ENCODE results near the gene RPL13. TPM values are rescaled to one million over a fixed set of nuclear protein-coding genes. Genes with fewer than 3 reads are reported as not detected.
A peak's percentile ranks its signal among the peaks of the same experiment; 100 is the strongest.

The RPL13 gene
- total RNA-seq, 1 donor from 2014 or later: 2,070 TPM

DNA sequence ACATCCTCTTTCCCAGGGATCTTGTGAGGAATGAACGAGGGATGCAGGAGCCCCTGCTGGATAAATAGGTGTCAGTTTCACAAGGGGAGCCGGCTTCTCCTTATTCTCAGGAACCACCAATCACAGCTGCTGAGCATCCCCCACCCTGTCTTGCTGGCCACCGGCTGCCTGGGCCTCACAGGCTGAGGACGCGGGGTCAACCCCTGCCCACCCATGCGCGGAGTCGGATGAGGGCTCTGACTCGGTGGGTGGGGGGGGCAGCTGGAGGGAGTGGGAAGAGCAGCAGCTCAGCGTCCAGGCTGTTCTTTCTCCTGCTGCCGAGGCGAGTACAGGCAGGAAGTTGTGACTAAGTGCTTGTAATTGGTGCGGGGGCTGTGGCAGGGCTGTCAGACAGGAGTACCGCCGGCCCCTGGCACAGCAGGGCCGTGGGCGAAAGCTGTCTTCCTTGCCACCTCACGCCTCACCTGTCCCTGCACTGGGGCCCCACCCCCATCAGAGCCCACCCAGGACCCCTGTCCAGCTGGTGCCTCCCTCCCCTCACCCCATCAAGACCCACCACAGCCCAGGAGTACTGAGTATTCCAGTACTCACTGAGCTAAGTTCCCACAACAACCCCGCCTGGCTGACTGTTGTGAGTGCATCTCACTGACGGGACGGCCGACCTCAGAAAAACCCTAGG is 41.9 kb downstream of the RPL13 start:
- Mint-ChIP-seq H3K4me1 (ENCODE audit: unreplicated experiment) (peaks cover 5% of the 10 kb centered on the region), H3K4me3 (ENCODE audit: unreplicated experiment) (no peak overlapping the region), H3K27ac (ENCODE audit: unreplicated experiment) (no peak overlapping the region), H3K27me3 (ENCODE audit: unreplicated experiment) (no peaks in the 10 kb centered on the region), H3K36me3 (ENCODE audit: low read depth, unreplicated experiment) (no peaks in the 10 kb centered on the region), H3K9me3 (ENCODE audit: unreplicated experiment) (no peaks in the 10 kb centered on the region)
- DNase-seq (ENCODE audit: low spot score): peak; percentile 47
- TF ChIP-seq, protein P1, sequence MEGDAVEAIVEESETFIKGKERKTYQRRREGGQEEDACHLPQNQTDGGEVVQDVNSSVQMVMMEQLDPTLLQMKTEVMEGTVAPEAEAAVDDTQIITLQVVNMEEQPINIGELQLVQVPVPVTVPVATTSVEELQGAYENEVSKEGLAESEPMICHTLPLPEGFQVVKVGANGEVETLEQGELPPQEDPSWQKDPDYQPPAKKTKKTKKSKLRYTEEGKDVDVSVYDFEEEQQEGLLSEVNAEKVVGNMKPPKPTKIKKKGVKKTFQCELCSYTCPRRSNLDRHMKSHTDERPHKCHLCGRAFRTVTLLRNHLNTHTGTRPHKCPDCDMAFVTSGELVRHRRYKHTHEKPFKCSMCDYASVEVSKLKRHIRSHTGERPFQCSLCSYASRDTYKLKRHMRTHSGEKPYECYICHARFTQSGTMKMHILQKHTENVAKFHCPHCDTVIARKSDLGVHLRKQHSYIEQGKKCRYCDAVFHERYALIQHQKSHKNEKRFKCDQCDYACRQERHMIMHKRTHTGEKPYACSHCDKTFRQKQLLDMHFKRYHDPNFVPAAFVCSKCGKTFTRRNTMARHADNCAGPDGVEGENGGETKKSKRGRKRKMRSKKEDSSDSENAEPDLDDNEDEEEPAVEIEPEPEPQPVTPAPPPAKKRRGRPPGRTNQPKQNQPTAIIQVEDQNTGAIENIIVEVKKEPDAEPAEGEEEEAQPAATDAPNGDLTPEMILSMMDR (IDR thresholded peaks at IDR 0.05; ENCODE audit: unreplicated experiment): no peak

DNA sequence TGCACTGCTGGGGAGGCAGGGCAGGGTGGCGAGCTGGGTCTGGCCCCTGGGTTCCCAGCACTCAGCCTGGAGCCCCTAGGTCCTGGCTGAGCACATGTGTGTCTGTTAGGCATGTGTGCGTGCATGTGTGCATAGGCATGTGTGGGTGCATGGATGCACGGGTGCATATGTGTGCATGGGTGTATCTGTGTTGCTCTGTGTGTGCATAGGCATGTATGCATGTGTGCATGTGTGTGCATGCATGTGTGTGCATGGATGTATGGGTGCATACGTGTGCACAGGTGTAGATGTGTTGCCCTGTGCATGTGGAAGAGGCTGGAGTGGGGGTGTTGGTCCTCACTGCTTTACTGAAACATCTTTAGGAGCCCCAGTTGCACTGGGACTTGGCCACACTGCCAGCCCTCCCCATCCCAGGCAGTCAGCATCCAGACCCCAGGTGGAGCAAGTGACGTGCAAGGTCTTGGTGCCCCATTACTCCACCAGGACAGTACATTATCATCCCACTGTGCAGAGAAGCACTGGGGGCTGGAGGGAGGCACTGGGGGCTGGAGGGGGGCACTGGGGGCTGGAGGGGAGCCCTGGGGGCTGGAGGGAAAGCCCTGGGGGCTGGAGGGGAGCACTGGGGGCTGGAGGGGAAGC is 42.6 kb downstream of the RPL13 start:
- Mint-ChIP-seq H3K27ac (ENCODE audit: unreplicated experiment) (no peak overlapping the region), H3K9me3 (ENCODE audit: unreplicated experiment) (no peaks in the 10 kb centered on the region), H3K4me3 (ENCODE audit: unreplicated experiment) (peak overlapping the region; percentile 42), H3K36me3 (ENCODE audit: low read depth, unreplicated experiment) (no peaks in the 10 kb centered on the region), H3K4me1 (ENCODE audit: unreplicated experiment) (peaks cover 8% of the 10 kb centered on the region), H3K27me3 (ENCODE audit: unreplicated experiment) (no peaks in the 10 kb centered on the region)
- DNase-seq (ENCODE audit: low spot score): no peak
- TF ChIP-seq, protein P1 (IDR thresholded peaks at IDR 0.05; ENCODE audit: unreplicated experiment): no peak

DNA sequence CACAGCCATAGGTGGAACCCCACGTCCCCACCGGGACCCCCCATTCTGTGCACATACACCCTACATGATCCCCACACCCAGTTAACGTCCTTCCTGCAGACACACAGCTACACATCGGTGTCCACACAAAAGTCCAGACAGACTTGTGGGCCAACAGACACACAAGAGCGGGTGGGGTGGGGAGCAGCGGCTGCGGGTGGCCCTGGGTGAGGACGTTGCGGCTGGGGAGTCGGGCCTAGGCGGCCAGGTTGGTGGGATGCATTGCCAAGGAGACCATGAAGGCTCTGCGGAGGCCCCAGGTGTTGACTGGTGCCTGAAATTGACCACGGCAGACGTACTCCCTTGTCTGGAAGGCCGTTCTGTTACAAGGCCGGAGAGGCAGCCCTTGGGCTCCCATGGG is 44.3 kb downstream of the RPL13 start:
- DNase-seq (ENCODE audit: low spot score): no peak
- no peaks in the 10 kb centered on the region for H3K36me3 Mint-ChIP-seq (ENCODE audit: low read depth, unreplicated experiment)
- no peaks in the 10 kb centered on the region for H3K9me3 Mint-ChIP-seq (ENCODE audit: unreplicated experiment)
- H3K27me3 Mint-ChIP-seq (ENCODE audit: unreplicated experiment): no peaks in the 10 kb centered on the region
- H3K27ac Mint-ChIP-seq (ENCODE audit: unreplicated experiment): no peak overlapping the region
- TF ChIP-seq, protein P1 (IDR thresholded peaks at IDR 0.05; ENCODE audit: unreplicated experiment): no peak
- no peak overlapping the region for H3K4me3 Mint-ChIP-seq (ENCODE audit: unreplicated experiment)
- peaks cover 11% of the 10 kb centered on the region for H3K4me1 Mint-ChIP-seq (ENCODE audit: unreplicated experiment)

DNA sequence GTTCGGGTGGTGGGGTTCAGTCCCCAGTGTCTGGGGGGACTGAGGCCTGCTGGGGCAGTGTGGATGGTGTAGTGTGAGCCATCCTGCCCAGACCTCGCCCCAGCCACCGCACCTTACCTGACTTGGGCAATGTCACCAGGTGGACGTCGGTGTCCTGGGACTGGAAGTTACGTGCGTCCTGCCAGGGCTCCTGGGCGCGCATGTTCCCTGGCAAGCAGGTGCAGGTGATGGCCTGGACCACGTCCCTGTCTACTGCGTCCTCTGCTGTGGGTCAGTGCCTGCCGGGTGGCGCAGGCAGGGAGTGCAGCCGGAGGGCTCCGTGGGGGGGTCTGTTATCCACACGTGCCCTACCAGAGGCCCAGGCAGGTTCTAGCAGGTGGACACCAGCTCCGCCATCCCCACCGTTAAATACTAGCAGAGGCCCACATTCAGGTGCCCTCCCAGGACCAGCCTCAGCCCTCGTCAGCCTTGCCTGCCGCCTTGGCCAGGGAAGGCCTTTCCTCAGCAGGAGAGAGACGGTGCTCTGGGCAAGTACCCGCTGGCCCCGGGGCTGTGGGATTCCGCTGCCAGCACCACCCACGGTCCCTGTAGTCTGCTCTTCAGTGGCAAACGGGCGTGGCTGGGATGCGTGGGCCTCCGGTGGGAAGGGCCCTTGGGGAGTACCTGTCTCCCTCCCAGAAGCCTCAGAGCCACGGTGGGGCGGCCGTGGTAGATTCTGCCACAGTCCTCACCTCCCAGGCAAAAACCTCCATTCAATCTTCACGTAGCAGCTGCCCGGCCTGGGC is 44.9 kb downstream of the RPL13 start:
- Mint-ChIP-seq H3K36me3 (ENCODE audit: low read depth, unreplicated experiment) (no peaks in the 10 kb centered on the region), H3K4me3 (ENCODE audit: unreplicated experiment) (no peak overlapping the region), H3K4me1 (ENCODE audit: unreplicated experiment) (peaks cover 11% of the 10 kb centered on the region), H3K27ac (ENCODE audit: unreplicated experiment) (no peak overlapping the region), H3K27me3 (ENCODE audit: unreplicated experiment) (no peaks in the 10 kb centered on the region), H3K9me3 (ENCODE audit: unreplicated experiment) (no peaks in the 10 kb centered on the region)
- DNase-seq (ENCODE audit: low spot score): no peak
- TF ChIP-seq, protein P1 (IDR thresholded peaks at IDR 0.05; ENCODE audit: unreplicated experiment): no peak
